Vagina (tissue), 2 donors: ENCODE measurements around the gene ZNF207.

Experiments used
- CTCF ChIP-seq, 3 experiments: fragments of 450-650 bp in 2 of 3; fragments of 200-600 bp in 1 of 3; sonication (generic) in 1 of 3; IDR thresholded peaks; one replicate each; pipeline ENCODE4 v1.5.1; 2017 to 2019; ENCODE audit warnings: antibody characterized with exemption in 3 of 3, mild to moderate bottlenecking in 2 of 3, moderate library complexity in 2 of 3
- POLR2A ChIP-seq, 2 donors: fragments of 450-650 bp; IDR thresholded peaks; one replicate each; pipeline ENCODE4 v1.6.1; 2017; ENCODE audit warnings: antibody characterized with exemption in 2 of 2, mild to moderate bottlenecking in 2 of 2, moderate library complexity in 2 of 2

GRCh38 chr17:32396343-32396742 lies 46.4 kb downstream of the ZNF207 start:
- TF ChIP-seq POLR2A (IDR thresholded peaks at IDR 0.05) (no peak), CTCF (IDR thresholded peaks at IDR 0.05) (no peak)
